ENCODE results near the gene NOX5. TPM values are rescaled to one million over a fixed set of nuclear protein-coding genes. Genes with fewer than 3 reads are reported as not detected.

The NOX5 gene
- total and polyA plus RNA-seq, 2 of the 13 experiments (the other 11 are each of a cell fraction or from before 2014, with no cell fraction given), result not detected

DNA sequence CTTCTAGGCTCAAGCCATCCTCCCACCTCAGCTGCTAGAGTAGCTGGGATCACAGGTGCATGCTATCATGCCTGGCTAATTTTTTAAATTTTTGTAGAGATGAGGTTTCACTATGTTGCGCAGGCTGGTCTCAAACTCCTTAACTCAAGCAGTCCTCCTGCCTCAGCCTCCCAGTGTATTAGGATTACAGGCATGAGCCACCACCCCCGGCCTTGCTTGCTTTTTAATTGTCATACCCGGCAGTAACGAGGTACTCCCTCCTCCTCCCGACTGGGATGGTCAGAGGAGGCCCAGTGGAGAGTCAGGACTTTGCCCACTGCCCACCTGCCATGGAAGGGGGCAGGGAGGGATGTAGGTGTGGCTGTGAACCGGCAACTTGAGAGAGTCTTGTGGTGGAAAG is 4.5 kb downstream of the NOX5 start:
- H2AFZ ChIP-seq (ENCODE audit: low read length), result no peak overlapping the region
- ChIA-PET CTCF (ENCODE audit: low intra/inter-chr PET ratio, low total read pairs) (no interaction called here), POLR2A (no interaction called here)
- H3K4me1 ChIP-seq (ENCODE audit: insufficient read depth, low read length), result peaks cover 20% of the 10 kb centered on the region
- H3K4me3 ChIP-seq (replicated peaks in 1 of 3; ENCODE audit: insufficient read depth in 1 of 3, low read depth in 2 of 3, low read length in 3 of 3), result no peak overlapping the region
- FAIRE-seq (no peak), DNase-seq (ENCODE audit: low spot score) (no peak), ATAC-seq (no peak)
- no peak overlapping the region for H3K9ac ChIP-seq (ENCODE audit: insufficient read depth, low read depth, low read length)
- no peak overlapping the region for H3K4me2 ChIP-seq (ENCODE audit: low read depth, low read length)
- 33% methylated on average over 6 of the region's 6 CpGs for WGBS (ENCODE audit: low lambda C conversion rate)
- no peaks in the 10 kb centered on the region for H3K36me3 ChIP-seq (replicated peaks in 1 of 2; ENCODE audit: control insufficient read depth in 1 of 2, insufficient read depth in 2 of 2, low read length in 2 of 2)
- H3K27me3 ChIP-seq (ENCODE audit: control insufficient read depth in 1 of 2, insufficient read depth in 2 of 2, low read length in 2 of 2), result no peaks in the 10 kb centered on the region; a peak in 1 of 5 replicates
- no peak overlapping the region for H3K27ac ChIP-seq (ENCODE audit: extremely low read length, insufficient read depth, low read length)
- TF ChIP-seq ZNF136 (CRISPR knock-in tag; IDR thresholded peaks at IDR 0.05; ENCODE audit: low read depth) (no peak), ZNF224 (CRISPR knock-in tag; IDR thresholded peaks at IDR 0.05) (no peak), ATF5 (CRISPR knock-in tag; IDR thresholded peaks at IDR 0.05; ENCODE audit: low read depth) (no peak), ZNF747 (CRISPR knock-in tag; IDR thresholded peaks at IDR 0.05; ENCODE audit: borderline replicate concordance) (no peak), ZNF737 (CRISPR knock-in tag; IDR thresholded peaks at IDR 0.05; ENCODE audit: borderline replicate concordance) (no peak), PPARG (CRISPR knock-in tag; conservative IDR thresholded peaks at IDR 0.05) (no peak), PHF20 (CRISPR knock-in tag; IDR thresholded peaks at IDR 0.05) (no peak), CEBPZ (IDR thresholded peaks at IDR 0.05; ENCODE audit: low read length) (no peak), SUZ12 (IDR thresholded peaks at IDR 0.05; ENCODE audit: low read depth, low read length) (no peak)
- TF ChIP-seq, protein P1, sequence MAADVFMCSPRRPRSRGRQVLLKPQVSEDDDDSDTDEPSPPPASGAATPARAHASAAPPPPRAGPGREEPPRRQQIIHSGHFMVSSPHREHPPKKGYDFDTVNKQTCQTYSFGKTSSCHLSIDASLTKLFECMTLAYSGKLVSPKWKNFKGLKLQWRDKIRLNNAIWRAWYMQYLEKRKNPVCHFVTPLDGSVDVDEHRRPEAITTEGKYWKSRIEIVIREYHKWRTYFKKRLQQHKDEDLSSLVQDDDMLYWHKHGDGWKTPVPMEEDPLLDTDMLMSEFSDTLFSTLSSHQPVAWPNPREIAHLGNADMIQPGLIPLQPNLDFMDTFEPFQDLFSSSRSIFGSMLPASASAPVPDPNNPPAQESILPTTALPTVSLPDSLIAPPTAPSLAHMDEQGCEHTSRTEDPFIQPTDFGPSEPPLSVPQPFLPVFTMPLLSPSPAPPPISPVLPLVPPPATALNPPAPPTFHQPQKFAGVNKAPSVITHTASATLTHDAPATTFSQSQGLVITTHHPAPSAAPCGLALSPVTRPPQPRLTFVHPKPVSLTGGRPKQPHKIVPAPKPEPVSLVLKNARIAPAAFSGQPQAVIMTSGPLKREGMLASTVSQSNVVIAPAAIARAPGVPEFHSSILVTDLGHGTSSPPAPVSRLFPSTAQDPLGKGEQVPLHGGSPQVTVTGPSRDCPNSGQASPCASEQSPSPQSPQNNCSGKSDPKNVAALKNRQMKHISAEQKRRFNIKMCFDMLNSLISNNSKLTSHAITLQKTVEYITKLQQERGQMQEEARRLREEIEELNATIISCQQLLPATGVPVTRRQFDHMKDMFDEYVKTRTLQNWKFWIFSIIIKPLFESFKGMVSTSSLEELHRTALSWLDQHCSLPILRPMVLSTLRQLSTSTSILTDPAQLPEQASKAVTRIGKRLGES (CRISPR knock-in tag; IDR thresholded peaks at IDR 0.05; ENCODE audit: borderline replicate concordance), result no peak
- TF ChIP-seq, protein P2, sequence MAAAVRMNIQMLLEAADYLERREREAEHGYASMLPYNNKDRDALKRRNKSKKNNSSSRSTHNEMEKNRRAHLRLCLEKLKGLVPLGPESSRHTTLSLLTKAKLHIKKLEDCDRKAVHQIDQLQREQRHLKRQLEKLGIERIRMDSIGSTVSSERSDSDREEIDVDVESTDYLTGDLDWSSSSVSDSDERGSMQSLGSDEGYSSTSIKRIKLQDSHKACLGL (CRISPR knock-in tag; IDR thresholded peaks at IDR 0.05), result no peak
- intact Hi-C loops (cut with micrococcal nuclease; ENCODE audit: unreplicated experiment) (no loop called here), in situ Hi-C loops (cut with HindIII; ENCODE audit: extremely low pct_ligation_motif_present, low pct_unique_long_range_greater_than_20kb) (no loop called here)
- no TSS peak for BruUV-seq (replicated peaks)
- H4K20me1 ChIP-seq (ENCODE audit: insufficient read depth, low read length), result no peaks in the 10 kb centered on the region
- H3K9me3 ChIP-seq (ENCODE audit: low read length), result no peaks in the 10 kb centered on the region
- no peaks in the 10 kb centered on the region for H3K79me2 ChIP-seq (ENCODE audit: insufficient read depth, low read length)
